ENCODE measurements around the gene XK. TPM values are rescaled to one million over a fixed set of nuclear protein-coding genes. Genes with fewer than 3 reads are reported as not detected.
A peak's percentile ranks its signal among the peaks of the same experiment; 100 is the strongest.

XK gene
- total and polyA plus RNA-seq, 2 experiments from 2014 or later, result 1.2 to 3.5 TPM

GRCh38 chrX:37726346-37726745 lies 40.8 kb downstream of the XK start:
- no peak overlapping the region for H2AFZ ChIP-seq
- H3K4me3 ChIP-seq, result no peak overlapping the region
- no peaks in the 10 kb centered on the region for H3K9me2 ChIP-seq (replicated peaks; ENCODE audit: insufficient read depth)
- H3K9me3 ChIP-seq (ENCODE audit: low read depth), result no peaks in the 10 kb centered on the region
- no peak overlapping the region for H3K27ac ChIP-seq
- no peaks in the 10 kb centered on the region for H3K27me3 ChIP-seq
- H4K20me1 ChIP-seq (ENCODE audit: insufficient read depth, poor library complexity, severe bottlenecking), result no peaks in the 10 kb centered on the region
- TF ChIP-seq EZH2phosphoT487 (IDR thresholded peaks at IDR 0.05; ENCODE audit: low read depth, severe bottlenecking, unreplicated experiment) (no peak), EZH2 (IDR thresholded peaks at IDR 0.05; ENCODE audit: borderline replicate concordance) (no peak), CTCF (IDR thresholded peaks at IDR 0.05; ENCODE audit: poor library complexity) (no peak)
- WGBS (ENCODE audit: low lambda C conversion rate, missing lambda C conversion rate), result 85% methylated on average over 3 of the region's 3 CpGs
- H3K36me3 ChIP-seq (replicated peaks; ENCODE audit: insufficient read depth, low read depth), result no peaks in the 10 kb centered on the region
- H3K4me1 ChIP-seq (ENCODE audit: insufficient read depth), result no peaks in the 10 kb centered on the region
- H3K79me2 ChIP-seq, result no peaks in the 10 kb centered on the region
- no peak for DNase-seq (ENCODE audit: low spot score)
- H3K4me2 ChIP-seq, result no peak overlapping the region

GRCh38 chrX:37745354-37745753 lies 59.8 kb downstream of the XK start:
- WGBS (ENCODE audit: low lambda C conversion rate, missing lambda C conversion rate), result 36% methylated on average over 3 of the region's 3 CpGs
- H3K4me2 ChIP-seq, result no peak overlapping the region
- no peaks in the 10 kb centered on the region for H3K79me2 ChIP-seq
- no peaks in the 10 kb centered on the region for H3K9me2 ChIP-seq (replicated peaks; ENCODE audit: insufficient read depth)
- H3K27me3 ChIP-seq, result no peaks in the 10 kb centered on the region
- H3K4me1 ChIP-seq (ENCODE audit: insufficient read depth), result no peaks in the 10 kb centered on the region
- H3K27ac ChIP-seq, result no peak overlapping the region
- DNase-seq (ENCODE audit: low spot score), result peak; percentile 79
- H3K4me3 ChIP-seq, result no peak overlapping the region
- H2AFZ ChIP-seq, result no peak overlapping the region
- TF ChIP-seq EZH2 (IDR thresholded peaks at IDR 0.05; ENCODE audit: borderline replicate concordance) (no peak), CTCF (IDR thresholded peaks at IDR 0.05; ENCODE audit: poor library complexity) (peak; percentile 67), EZH2phosphoT487 (IDR thresholded peaks at IDR 0.05; ENCODE audit: low read depth, severe bottlenecking, unreplicated experiment) (no peak)
- H3K9me3 ChIP-seq (ENCODE audit: low read depth), result no peaks in the 10 kb centered on the region
- no peaks in the 10 kb centered on the region for H4K20me1 ChIP-seq (ENCODE audit: insufficient read depth, poor library complexity, severe bottlenecking)
- no peaks in the 10 kb centered on the region for H3K36me3 ChIP-seq (replicated peaks; ENCODE audit: insufficient read depth, low read depth)

GRCh38 chrX:37745835-37746217 lies 60.2 kb downstream of the XK start:
- H3K27ac ChIP-seq, result no peak overlapping the region
- no peak for DNase-seq (ENCODE audit: low spot score)
- H3K9me3 ChIP-seq (ENCODE audit: low read depth), result no peaks in the 10 kb centered on the region
- H3K27me3 ChIP-seq, result no peaks in the 10 kb centered on the region
- 85% methylated on average over 1 of the region's 1 CpG for WGBS (ENCODE audit: low lambda C conversion rate, missing lambda C conversion rate)
- H3K79me2 ChIP-seq, result no peaks in the 10 kb centered on the region
- no peak overlapping the region for H3K4me3 ChIP-seq
- TF ChIP-seq EZH2phosphoT487 (IDR thresholded peaks at IDR 0.05; ENCODE audit: low read depth, severe bottlenecking, unreplicated experiment), result no peak
- TF ChIP-seq CTCF (IDR thresholded peaks at IDR 0.05; ENCODE audit: poor library complexity), result no peak
- TF ChIP-seq EZH2 (IDR thresholded peaks at IDR 0.05; ENCODE audit: borderline replicate concordance), result no peak
- H3K9me2 ChIP-seq (replicated peaks; ENCODE audit: insufficient read depth), result no peaks in the 10 kb centered on the region
- no peaks in the 10 kb centered on the region for H3K4me1 ChIP-seq (ENCODE audit: insufficient read depth)
- H3K4me2 ChIP-seq, result no peak overlapping the region
- H3K36me3 ChIP-seq (replicated peaks; ENCODE audit: insufficient read depth, low read depth), result no peaks in the 10 kb centered on the region
- H2AFZ ChIP-seq, result no peak overlapping the region
- no peaks in the 10 kb centered on the region for H4K20me1 ChIP-seq (ENCODE audit: insufficient read depth, poor library complexity, severe bottlenecking)

All from hepatocyte (in vitro differentiated cells).